ENCODE measurements around the gene PHC2. TPM values are rescaled to one million over a fixed set of nuclear protein-coding genes. Genes with fewer than 3 reads are reported as not detected.

PHC2 gene
- total and polyA plus RNA-seq, 4 donors = 79.9 to 311 (median 121) TPM

DNA sequence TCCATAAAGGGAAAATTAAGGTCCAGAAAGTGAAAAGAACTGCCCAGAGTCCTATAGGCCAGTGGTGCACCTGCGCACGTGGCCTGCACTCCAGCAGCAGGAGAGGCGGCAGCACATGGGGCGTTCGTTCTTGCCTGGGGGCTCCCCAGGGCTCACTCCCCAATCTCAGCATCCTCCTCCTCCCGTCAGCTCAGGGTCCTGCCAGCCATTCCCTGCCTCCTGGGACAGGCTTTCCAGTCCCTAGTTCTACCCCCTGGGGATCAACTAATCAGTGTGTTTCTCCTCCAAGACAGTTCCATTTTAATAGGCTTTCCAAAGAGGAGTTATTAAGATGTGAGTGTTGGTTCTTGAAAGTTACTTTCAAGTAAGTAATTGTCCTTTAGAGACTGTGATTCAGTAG, 108.8 kb downstream of the PHC2 start:
- Histone ChIP-seq H3K9ac (ENCODE audit: insufficient read depth in 1 of 2, low read length in 2 of 2) (no peak overlapping the region), H3K27me3 (ENCODE audit: control insufficient read depth in 3 of 3, insufficient read depth in 3 of 3, low read length in 2 of 3) (no peaks in the 10 kb centered on the region), H3K36me3 (ENCODE audit: control insufficient read depth in 4 of 4, insufficient read depth in 4 of 4, low read length in 4 of 4) (peaks cover 37 to 42% (median 39%) of the 10 kb centered on the region in 4 donors), H3K4me3 (no peak overlapping the region), H3K9me3 (ENCODE audit: control insufficient read depth in 4 of 4, insufficient read depth in 3 of 4, low read length in 3 of 4) (no peaks in the 10 kb centered on the region), H3K4me1 (ENCODE audit: control insufficient read depth in 5 of 5, insufficient read depth in 5 of 5, low read length in 5 of 5) (peaks cover 0 to 2% (median 0%) of the 10 kb centered on the region in 5 donors), H3K27ac (ENCODE audit: low read depth in 1 of 2, low read length in 1 of 2) (no peak overlapping the region)
- no peak for ATAC-seq (ENCODE audit: insufficient read depth, low FRiP score)
- no peak for TF ChIP-seq CTCF (IDR thresholded peaks at IDR 0.05; ENCODE audit: control extremely low read depth, extremely low read depth)
- WGBS, 2 donors = 88 to 97% methylated on average over 6 of the region's 6 CpGs
- DNase-seq = no peak

DNA sequence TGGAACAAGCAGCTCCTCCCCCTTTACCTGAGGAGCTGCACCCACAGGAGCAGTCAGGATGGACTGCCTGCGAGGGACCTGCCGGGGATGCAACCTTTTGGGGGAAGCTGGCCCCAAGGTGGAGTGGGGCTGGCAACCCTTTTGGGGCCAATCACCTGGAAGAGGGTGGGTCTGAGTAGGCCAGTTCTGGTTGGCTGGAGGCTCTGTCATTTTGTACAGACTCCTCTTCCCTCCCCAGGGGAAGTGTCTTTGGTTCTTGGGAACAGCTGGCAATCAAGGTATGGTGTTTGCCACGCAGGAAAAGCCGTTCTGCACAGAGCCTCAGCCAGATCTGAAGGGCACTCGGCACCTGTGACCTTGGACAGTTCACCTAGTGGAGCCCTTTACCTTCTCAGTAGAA, 109.7 kb downstream of the PHC2 start:
- TF ChIP-seq CTCF (IDR thresholded peaks at IDR 0.05; ENCODE audit: control extremely low read depth, extremely low read depth) = no peak
- Histone ChIP-seq H3K4me3 (no peak overlapping the region), H3K4me1 (ENCODE audit: control insufficient read depth in 5 of 5, insufficient read depth in 5 of 5, low read length in 5 of 5) (no peaks in the 10 kb centered on the region), H3K9me3 (ENCODE audit: control insufficient read depth in 4 of 4, insufficient read depth in 3 of 4, low read length in 3 of 4) (no peaks in the 10 kb centered on the region), H3K36me3 (ENCODE audit: control insufficient read depth in 4 of 4, insufficient read depth in 4 of 4, low read length in 4 of 4) (peaks cover 30 to 37% (median 34%) of the 10 kb centered on the region in 4 donors), H3K27me3 (ENCODE audit: control insufficient read depth in 3 of 3, insufficient read depth in 3 of 3, low read length in 2 of 3) (no peaks in the 10 kb centered on the region), H3K27ac (ENCODE audit: low read depth in 1 of 2, low read length in 1 of 2) (no peak overlapping the region), H3K9ac (ENCODE audit: insufficient read depth in 1 of 2, low read length in 2 of 2) (no peak overlapping the region)
- no peak for ATAC-seq (ENCODE audit: insufficient read depth, low FRiP score)
- no peak for DNase-seq
- 86 to 90% methylated on average over 5 of the region's 5 CpGs for WGBS, 2 donors

DNA sequence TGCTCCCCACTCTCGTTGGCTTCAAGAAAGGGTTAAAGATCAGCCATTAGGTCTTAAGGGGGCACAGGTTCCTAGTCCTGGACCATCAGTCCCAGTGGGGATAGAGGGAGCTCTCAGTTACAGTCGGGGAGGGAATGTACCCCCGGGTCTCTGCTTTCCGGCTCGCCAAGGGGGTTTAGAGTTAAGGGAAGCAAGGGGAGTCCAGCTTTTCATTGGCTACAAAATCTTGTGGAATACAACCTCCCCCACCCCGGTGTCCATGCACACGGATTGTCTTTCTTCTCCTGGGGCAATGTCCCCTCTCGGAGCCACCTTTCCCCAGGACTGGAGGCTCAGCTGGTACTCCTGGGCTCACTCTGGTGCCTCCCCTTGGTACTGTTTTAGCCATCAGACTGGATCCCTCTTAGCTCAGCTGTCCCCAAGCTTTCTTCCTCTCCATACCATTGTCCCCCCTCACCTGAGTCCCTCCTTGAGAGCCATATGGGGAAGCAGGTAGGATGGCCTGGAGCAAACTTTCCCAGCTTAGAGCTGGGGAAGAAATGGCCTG, 110.2 kb downstream of the PHC2 start, which contains the start of gene A3GALT2:
Gene A3GALT2, minus strand, starts transcription at position 480 of the 547 bp plus-strand sequence. Its CDS starts 0 bp downstream, at position 480.
- H3K36me3 ChIP-seq (ENCODE audit: control insufficient read depth in 4 of 4, insufficient read depth in 4 of 4, low read length in 4 of 4) = peaks cover 28 to 34% (median 29%) of the 10 kb centered on the region in 4 donors
- no peak for ATAC-seq (ENCODE audit: insufficient read depth, low FRiP score)
- no peaks in the 10 kb centered on the region for H3K4me1 ChIP-seq (ENCODE audit: control insufficient read depth in 5 of 5, insufficient read depth in 5 of 5, low read length in 5 of 5)
- no peak within 1 kb of the TSS for H3K9ac ChIP-seq (ENCODE audit: insufficient read depth in 1 of 2, low read length in 2 of 2)
- 77 to 85% methylated on average over 8 of the region's 8 CpGs for WGBS, 2 donors
- no peak within 1 kb of the TSS for H3K4me3 ChIP-seq
- no peak for TF ChIP-seq CTCF (IDR thresholded peaks at IDR 0.05; ENCODE audit: control extremely low read depth, extremely low read depth)
- DNase-seq = no peak
- no peaks in the 10 kb centered on the region for H3K9me3 ChIP-seq (ENCODE audit: control insufficient read depth in 4 of 4, insufficient read depth in 3 of 4, low read length in 3 of 4)
- peaks cover 0 to under 1% (median 0%) of the 10 kb centered on the region in 3 donors for H3K27me3 ChIP-seq (ENCODE audit: control insufficient read depth in 3 of 3, insufficient read depth in 3 of 3, low read length in 2 of 3)
- H3K27ac ChIP-seq (ENCODE audit: low read depth in 1 of 2, low read length in 1 of 2) = no peak within 1 kb of the TSS

Measured in lung (tissue), 12 donors.